ENCODE measurements around the gene LRRC10. TPM values are rescaled to one million over a fixed set of nuclear protein-coding genes. Genes with fewer than 3 reads are reported as not detected.

LRRC10 gene
- polyA plus RNA-seq, 3 donors = 0.04 to 0.10 TPM; not detected in 1

- peak in 1 of 3 donors; percentile 39 for DNase-seq (ENCODE audit: low read depth in 3 of 3, low spot score in 2 of 3)
Observed at GRCh38 chr12:69570545-69571399, 39.9 kb downstream of the LRRC10 start.

GRCh38 chr12:69570000-69570516 lies 40.6 kb downstream of the LRRC10 start:
- DNase-seq (ENCODE audit: low read depth in 3 of 3, low spot score in 2 of 3) = no peak

- no peak for DNase-seq (ENCODE audit: low read depth in 3 of 3, low spot score in 2 of 3)
Observed at GRCh38 chr12:69569236-69569635, 41.5 kb downstream of the LRRC10 start.

GRCh38 chr12:69566603-69567002 lies 44.1 kb downstream of the LRRC10 start:
- no peak for DNase-seq (ENCODE audit: low read depth in 3 of 3, low spot score in 2 of 3)

GRCh38 chr12:69563166-69563762 lies 47.4 kb downstream of the LRRC10 start:
- no peak for DNase-seq (ENCODE audit: low read depth in 3 of 3, low spot score in 2 of 3)

Other genes starting within 250 kb of the LRRC10 start
- 10 to 100 TPM; 42.5 to 45.5 (median 45.2) TPM for gene FRS2, start 140.5 kb downstream of the LRRC10 start, polyA plus RNA-seq (ENCODE audit: insufficient read length in 3 of 3)
- gene CCT2, start 25.4 kb downstream of the LRRC10 start, polyA plus RNA-seq (ENCODE audit: insufficient read length in 3 of 3) = 100 to 1,000 TPM; 265 to 268 (median 267) TPM
- under 1 TPM; 0.32 to 0.47 (median 0.46) TPM for gene BEST3, start 88.4 kb upstream of the LRRC10 start, polyA plus RNA-seq (ENCODE audit: insufficient read length in 3 of 3)
- 10 to 100 TPM; 79.5 to 87.0 (median 85.4) TPM for gene RAB3IP, start 128.0 kb upstream of the LRRC10 start, polyA plus RNA-seq (ENCODE audit: insufficient read length in 3 of 3)
- gene MYRFL, start 214.3 kb upstream of the LRRC10 start, polyA plus RNA-seq (ENCODE audit: insufficient read length in 3 of 3) = 1 to 10 TPM; 1.1 to 1.9 (median 1.2) TPM